NCI-H1417 (cell line): ENCODE data around the gene SYNGR2.

Experiments
- DNase-seq, 3 experiments: peaks; one replicate each; lab custom pipeline; 2025; lab: John Stamatoyannopoulos, UW

SYNGR2 gene, protein sequence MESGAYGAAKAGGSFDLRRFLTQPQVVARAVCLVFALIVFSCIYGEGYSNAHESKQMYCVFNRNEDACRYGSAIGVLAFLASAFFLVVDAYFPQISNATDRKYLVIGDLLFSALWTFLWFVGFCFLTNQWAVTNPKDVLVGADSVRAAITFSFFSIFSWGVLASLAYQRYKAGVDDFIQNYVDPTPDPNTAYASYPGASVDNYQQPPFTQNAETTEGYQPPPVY

DNA sequence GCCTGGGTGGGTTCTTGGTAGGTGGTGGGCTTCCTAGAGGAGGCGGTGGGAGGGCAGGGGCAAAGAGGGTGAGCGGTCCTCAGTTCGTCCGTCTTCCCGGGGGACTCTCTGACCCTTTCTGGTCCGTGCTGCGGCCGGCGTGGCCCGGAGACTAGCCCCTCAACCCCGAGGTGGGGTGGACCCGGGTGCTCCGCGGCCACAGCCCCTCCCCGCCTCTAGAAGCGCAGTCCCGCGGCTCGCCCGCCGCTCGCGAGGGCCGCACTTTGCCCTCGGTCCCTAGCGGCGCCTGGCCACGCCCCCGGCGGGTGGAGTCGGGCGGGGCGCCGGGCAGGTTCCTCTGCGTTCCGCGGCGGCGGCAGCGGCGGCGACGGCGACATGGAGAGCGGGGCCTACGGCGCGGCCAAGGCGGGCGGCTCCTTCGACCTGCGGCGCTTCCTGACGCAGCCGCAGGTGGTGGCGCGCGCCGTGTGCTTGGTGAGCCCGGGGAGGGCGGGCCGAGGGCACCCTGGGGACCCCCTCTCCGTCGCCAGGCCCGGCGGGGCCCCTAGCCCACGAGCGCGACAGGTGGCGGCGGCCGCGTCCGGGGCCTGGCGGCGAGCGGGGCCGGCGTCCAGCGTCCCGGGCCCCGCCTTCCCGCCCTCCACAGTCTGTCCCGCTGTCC lies at the start of gene SYNGR2:
Gene SYNGR2, plus strand, starts transcription at position 340 of the 661 bp plus-strand sequence. Its CDS starts 36 bp downstream, at position 376.
- DNase-seq = peak; percentile 86 to 90 (median 88)

DNA sequence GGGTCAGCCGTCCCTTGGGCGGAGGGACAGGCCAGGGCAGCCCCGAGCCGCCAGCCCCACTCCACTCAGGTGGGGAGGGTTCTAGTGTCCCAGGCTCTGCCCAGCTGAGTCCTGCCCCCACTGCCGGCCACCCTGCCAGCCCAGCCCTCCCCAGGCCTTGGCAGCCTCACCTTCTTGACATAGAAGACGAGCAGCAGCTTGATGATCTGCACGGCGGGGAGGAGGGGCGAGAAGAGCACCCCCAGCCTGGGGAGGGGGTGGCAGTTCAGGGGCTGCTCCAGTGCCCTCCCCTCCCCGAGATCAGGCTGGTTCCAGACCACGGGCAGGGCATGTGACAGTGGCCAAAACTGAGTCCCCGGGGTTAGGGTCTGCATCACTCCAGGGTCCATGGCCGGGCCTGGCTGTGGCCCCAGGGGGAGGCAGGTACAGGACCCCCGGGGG lies 49.6 kb upstream of the SYNGR2 start:
- DNase-seq = no peak

DNA sequence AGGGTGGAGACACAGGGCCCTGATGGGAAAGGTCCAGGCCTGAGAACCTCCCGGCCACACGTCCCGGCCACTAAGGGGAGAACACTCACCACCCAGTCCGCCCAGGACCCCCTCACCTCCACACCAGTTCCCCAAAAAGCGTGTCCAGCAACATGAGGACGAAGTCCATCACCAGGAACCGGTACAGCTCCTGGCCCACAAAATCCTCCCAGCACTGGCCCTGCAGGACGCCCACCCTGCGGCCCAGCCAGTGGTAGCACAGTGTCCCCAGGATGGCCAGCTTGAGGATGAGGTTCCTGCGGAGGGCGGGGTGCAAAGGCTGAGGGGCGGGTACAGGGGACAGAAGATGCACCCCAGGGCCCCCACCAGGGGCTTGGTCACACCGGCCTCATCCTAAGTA lies 47.8 kb upstream of the SYNGR2 start:
- no peak for DNase-seq

DNA sequence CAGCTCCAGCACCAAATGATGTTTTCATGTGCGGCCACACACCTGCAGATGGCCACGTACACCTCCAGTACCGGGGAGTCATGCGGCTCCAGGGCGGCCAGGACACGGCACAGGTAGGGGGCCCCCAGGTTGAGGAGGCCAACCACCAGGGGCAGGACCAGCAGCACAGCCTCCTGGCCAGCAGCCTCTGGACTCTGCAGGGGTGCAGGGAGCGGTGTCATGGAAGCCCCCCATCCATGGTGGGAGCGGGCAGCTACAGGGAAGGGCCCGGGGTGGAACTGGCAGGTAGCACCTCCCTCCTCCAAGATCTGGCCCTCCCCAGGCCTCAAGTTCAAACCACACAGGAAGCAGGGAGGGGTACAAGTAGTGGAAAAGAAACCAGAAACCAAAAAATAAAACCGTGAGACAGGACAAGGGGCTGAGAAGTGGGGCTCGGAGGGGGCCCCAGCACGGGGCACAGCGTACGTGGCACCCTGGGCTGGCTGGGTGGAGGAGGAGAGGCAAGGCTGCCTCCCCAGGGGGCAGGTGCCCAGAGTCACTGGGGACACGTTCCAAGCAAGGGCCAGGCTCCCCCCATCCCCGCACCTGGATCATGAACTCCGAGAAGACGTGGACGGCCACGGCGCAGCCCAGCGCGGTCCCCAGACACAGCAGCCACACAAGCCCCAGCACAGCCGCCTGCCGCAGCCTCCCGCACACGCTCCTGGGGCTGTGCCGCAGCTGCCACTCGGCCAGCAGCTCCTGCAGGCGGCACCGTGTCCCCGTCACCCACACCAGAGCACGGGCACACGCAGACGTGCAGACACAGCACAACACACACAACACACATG lies 47.2 kb upstream of the SYNGR2 start:
- no peak for DNase-seq

DNA sequence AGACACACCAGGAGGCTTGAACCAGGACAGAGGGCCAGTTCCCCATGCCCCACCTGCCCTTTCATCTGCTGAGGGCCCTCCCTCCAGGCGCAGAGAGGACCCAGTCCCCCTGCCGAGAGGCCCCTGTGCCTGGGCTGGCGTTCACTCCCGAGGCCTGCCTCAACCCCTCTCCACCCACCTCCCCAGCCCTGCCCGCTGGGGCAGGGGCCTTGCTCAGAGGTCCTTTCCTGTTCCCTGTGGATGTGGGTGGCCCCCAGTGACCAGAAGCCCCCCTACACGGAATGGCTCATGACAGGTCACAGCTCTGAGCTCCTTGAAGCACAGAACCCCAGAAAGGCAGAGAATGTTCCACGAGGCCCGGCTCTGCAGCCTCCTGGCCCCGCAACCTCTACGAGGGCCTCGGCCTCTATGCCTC lies 46.6 kb upstream of the SYNGR2 start:
- no peak for DNase-seq

DNA sequence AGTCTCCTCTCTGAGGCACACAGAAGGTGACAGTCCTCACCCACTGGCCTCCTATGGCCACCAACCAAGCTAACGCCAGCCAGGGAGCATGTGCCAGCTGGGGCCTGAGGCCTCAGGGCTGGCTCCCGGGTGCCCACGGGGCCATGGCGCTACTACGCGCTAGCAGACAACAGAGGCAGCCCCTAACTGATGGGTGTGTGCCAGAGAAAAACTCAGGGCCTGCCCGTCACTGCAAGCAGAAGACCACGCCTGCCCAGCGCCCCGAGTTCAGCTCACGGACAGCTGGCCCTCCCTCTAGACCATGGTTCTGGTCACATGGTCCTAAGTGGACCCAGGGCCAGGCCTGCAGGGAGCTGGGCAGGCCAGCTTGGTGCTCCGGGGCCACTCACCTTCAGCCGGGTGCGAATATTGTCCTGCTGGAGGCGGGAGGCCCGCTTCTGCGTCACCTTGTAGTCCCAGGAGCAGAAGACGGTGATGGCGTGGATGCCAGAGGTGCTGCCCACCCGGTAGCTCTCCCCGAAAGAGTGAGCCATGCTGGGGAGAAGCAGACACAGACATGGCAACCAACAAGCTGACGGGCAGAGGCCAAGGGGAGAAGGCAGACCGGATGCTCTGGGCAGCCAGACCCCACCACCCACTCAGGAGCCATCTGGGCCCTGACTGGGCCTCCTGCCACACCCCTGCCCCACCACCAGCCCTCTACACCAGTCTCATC lies 46.0 kb upstream of the SYNGR2 start:
- DNase-seq = no peak

DNA sequence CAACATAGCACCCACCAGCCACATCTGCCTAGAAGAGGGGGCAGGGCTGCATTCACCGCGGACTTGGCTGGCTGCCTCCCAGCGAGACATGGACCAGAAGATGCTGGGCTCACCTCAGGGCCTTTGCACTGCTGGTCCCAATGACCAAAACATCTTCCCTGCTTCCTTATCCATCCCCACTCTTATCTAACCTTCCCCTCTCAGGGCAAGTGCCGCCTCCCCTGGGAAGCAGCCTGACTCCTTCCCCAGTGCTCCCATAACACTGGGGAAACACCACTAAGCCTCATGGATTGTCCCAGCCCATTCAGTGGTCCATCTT lies 45.5 kb upstream of the SYNGR2 start:
- DNase-seq = no peak

DNA sequence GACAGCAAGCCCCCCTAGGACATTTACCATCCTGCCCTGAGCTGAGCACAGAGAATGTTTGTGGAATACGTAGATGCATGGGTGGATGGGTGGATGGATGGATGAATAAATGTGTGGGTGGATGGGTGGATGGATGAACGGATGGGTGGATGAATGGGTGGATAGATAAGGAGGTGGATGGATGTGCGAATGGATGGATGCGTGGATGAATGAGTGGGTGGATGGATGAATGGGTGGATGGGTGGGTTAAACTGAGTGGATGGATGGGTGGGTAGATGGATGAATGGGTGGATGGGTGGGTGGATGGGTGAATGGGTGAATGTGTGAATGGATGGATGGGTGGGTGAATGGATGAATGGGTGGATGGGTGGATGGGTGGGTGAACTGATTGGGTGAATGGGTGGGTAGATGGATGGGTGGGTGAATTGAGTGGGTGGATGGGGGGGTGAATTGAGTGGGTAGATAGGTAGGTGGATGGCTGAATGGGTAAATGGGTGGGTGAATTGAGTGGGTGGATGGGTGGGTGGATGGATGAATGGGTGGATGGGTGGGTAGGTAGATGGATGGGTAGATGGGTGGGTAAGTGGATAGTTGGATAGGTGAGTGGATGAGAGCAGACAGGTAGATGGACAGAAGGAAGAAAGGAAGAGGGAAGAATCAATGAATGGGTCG lies 45.0 kb upstream of the SYNGR2 start:
- DNase-seq = no peak

DNA sequence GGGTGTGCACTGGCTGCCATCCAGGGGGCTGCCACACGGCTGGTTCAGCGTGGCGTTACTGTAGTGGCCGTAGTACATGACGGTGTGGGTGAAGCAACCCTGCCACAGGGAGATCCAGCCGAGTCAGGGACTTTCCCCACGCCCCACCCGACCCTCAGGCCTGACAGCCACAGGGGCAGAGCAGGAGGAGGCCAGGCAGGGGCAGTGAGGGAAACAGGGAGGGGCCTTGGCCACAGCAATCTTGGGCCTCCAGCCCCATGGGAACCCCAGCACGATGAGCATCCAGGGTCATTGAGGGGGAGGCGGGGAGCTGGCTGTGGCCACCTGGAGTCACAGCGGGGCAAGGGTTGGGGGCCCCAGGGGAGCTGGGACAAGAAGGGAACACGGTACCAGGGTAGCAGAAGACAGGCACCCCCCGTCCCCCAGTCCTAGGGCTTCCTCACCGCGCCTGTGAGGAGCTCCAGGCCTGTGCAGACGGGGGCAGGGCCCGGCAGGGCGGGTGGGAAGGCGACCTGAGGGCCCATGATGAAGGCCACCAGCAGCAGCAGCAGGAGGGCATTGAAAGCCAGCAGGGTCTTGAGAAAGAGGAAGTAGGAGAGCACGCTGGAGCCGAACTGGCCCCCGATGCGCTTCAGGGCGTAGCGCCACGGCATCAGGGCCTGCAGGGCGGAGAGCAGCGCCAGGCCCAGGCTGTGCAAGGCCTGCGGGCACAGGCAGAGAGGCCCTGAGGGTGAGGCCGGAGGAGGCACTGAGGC lies 44.1 kb upstream of the SYNGR2 start:
- no peak for DNase-seq

DNA sequence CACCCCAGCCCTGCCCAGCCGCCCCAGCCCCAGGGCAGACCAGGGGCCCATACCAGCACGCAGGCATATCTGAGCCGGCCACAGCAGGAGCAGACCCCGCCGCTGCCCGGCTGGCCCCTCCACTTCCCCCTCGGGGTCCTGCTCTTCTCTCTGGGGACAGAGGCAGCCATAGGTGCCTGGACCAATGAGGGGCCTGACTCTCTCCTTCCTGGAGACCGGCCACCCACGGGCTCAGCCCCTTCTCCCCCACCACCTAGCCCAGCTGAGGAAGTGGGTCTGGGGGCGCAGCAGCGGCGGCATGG lies 43.6 kb upstream of the SYNGR2 start:
- DNase-seq = no peak

DNA sequence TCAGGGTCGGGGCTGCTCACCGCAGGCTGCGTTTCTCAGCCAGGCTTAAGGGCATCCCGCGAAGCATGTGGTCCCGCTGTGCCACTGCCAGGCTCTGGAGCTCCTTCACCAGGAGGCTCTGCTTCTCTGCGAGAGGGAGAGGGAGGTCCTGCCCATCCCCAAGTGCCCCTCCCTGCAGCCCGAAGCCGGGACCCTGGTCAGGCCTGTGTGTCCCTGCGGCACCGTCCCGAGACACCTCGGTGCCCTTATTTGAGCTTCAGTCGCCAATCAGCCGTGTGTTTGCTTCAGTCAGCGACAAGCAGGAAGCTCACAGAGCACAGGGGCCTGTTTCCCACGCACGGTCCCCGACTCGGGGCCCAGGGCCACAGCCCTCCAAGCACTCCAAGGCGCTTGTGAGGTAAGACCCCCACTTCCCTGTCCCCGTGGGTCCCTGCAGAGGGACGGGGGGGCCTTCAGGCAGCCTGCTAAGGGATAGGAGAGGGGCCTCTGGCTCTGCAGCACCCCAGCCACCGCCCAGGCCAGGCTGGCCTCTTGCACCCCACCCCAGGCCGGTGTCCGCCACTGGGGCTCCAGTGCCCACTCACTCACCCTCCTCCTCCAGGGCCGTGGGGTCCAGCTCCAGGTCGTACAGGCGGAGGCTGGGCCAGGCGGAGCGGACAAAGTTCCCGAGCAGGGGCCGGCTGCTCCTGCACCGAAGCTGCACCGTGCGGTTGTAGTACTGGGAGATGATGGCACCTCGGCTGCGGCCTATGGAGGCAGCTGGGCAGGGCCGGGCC lies 43.1 kb upstream of the SYNGR2 start:
- no peak for DNase-seq

DNA sequence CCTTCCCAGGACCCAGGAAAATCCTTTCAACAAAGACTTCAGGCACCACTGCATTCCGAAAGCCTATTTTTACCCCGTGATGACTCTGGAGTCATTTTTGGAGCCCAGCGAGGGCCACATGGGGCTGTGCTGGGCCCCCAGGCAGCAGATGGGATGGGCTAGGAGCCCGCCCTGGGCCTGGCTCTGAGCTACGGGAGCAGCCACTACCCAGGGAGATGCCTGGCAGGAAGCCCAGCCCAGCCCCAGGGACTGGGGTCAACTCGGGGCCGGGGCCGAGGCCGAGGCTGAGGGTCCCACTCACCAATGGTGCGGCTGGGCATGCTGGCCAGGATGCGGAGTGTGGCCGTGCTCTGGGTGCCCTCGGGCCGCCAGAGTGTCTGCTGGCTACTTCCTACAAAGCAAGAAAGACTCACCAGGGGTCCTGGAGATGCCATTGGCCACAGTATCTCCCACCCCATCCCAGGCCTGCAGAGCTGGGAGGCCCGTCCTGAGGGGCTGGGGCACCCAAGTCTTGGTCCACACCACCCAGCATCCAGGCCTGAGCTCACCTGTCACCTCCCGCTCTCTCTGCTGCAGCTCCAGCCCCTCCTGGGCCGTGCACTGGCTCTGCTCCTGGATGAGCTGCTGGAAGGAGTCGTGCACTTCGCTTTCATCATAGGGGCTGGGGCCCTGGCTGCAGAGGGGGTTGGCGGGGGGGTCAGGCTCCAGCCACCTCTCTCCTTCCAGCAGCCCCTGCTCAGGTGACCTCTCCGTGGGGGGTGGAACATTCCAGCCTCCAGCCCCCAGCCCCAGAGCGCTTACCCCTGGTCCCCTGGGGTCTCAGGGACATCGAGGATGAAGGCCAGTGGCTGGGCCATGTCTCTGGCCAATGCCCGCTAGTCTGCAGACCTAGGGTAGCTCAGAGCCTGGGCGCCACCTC lies 42.1 kb upstream of the SYNGR2 start:
- DNase-seq = no peak

DNA sequence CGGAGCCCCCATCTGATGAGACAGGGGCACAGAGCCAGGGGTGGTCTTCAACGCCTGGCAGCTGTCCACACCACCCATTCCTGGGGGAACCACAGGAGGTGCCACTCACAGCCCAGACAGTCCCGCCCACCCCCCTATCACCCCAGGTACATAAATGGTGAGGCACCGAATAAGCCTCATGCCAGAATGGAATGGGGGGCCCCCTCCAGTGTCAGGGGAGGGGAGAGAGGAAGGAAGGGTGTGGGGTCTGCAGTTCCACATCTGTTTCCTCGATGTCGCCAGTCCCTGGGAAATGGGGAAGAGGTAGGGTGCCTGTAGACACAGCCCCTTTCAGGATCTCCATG lies 41.5 kb upstream of the SYNGR2 start:
- no peak for DNase-seq

DNA sequence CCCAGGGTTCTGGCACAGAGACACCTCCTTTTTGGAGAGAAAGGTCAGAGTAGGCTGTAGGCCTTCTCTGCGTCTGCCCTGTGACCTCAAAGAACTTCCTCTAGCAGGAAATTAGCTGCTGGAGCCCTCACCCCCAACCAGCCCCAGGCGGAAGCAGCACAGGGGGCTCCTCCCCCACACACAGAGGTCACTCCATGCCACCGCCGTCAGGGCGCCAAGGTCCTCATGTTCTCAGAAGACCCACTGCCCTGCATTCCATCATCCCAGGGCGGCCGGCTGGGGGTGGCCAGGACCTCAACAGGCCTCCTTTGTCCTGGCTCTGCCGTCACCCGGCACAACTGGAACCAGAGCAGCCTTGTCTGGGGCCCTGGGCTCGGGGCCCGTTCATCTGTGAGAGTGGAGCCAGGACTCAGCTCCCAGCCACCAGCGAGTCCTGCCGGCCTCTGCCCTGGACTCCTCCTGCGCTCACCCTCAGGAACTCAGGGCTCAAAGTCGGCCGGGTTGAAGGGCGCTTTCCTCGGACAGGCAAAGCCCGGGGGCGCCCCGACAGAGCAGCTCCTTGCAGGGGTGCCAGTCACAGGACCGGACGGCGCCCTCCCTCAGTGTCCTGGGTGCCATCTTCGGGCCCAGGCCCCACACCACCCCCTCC lies 41.0 kb upstream of the SYNGR2 start:
- no peak for DNase-seq

DNA sequence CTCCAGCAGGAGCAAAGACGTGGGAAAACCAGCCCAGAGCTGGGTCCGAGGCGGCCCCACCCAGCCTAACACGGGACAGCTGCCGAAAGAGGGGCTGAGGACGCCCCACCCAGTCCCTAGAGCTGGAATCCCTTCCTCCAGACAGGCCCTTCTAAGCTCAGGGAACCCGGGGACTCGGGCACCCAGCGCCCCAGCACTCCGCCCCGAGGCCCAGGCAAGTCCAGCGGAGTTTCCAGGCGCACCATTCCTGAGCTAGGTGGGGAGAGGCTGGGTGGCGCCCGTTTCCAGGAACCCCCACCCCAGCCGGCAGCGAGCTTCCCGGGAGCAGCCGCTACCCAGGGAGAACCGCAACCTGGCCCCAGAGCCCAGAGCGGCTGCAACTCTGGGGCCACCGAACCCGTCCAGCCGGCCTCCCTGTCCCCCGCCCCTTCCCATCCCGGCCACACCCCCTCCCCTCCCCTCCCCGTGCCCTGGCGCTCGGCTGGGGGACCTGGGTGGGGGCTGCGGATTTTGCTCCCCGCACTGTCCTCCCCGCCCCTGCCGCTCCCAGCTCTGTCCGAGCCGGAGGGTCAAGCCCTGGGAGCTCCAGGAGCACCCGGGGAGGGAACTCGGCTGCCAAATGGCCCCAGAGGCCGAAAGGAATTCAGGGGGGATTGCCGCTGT lies 40.4 kb upstream of the SYNGR2 start:
- DNase-seq = peak in 2 of 3 experiments; percentile 53 to 57

DNA sequence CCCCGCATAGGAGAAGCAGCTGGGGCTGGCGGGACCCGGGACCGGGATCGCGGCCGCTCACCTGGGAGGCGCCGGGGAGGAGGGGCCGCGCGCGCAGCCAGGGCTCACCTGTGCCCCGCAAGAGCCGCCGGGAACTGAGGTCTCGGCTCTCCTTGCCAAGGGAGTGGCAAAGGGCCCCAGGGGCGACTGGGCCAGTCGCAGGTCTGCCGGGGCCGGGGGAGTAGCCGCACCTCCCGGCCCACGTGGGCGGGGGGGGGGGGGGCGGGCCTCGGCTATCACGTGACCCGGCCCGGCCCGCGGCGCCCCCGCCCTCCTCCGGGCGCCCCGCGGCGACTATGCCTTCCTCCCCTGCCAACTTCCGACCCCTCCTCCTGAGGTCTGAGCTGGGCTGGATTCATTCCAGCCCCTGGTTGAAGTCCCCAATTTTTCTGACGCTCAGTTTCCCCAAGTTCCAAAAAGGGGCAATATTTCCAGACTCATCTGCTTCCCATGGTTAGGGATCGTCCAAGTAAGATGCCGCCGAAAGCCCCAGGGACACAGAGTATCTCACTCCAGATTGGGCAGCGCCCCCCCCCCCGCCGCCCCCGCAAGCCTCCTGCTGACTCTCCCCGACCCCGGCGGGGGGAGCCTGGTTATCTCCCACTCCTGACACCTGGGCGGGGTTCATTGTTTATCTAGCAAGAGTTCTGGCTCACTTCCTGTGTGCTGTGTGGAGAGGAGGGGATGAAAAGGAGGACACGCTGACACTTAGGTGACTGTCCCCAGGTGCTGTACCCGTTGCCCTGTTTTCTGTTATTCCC lies 39.6 kb upstream of the SYNGR2 start, which contains the start of gene TMC6:
Gene TMC6, minus strand, starts transcription at position 205 of the 800 bp plus-strand sequence. CDS start 1,923 bp downstream, outside the sequence.
- peak; percentile 56 to 76 (median 76) for DNase-seq

DNA sequence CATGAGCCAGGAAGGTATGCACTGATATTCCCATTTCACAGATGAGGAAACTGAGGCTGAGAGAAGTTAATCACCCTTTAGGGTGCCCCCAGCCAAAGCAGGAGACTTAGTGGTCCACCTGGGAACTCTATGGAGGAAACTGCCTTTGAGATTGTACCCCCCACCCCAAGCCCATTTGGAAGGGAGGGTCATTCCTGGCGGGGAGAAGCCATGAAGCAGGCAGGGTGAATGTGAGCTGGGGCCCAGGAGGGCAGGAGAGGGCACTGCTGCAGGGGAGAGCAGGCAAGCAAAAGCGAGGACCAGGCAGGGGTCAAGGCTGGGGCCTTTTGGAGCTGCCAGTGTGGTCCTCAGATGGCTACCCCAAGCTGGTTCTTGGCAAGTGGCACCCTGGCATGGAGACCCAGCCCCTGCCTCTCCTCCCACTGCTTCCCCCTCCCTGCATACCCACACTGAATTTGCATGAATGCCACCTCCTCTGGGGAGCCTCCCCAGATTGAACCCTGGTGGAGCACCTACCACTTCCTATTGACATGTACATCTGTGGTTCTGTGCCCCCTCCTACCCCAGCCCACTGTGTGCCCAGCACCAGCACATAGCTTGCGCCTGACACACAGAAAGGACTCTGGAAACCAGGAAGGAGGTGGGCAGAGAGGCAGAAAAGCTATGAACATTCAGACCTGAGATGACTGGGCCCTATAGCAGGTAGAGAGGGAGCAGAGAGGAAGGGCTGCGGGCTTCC lies 38.9 kb upstream of the SYNGR2 start:
- DNase-seq = no peak
